GM19468 (cell line): ENCODE data around the gene LUZP1.

Experiments
- ATAC-seq: cut with Tn5 transposase; IDR thresholded peaks from one replicate; pipeline ENCODE4 v1.9.1; 2021; ENCODE audit warnings: mild to moderate bottlenecking, moderate library complexity, moderate number of reproducible peaks; ENCODE audit not compliant: unreplicated experiment; ENCODE audit errors: extremely low read depth

The LUZP1 gene

GRCh38 chr1:23097316-23097715 lies 71.3 kb downstream of the LUZP1 start:
- no peak for ATAC-seq

DNA sequence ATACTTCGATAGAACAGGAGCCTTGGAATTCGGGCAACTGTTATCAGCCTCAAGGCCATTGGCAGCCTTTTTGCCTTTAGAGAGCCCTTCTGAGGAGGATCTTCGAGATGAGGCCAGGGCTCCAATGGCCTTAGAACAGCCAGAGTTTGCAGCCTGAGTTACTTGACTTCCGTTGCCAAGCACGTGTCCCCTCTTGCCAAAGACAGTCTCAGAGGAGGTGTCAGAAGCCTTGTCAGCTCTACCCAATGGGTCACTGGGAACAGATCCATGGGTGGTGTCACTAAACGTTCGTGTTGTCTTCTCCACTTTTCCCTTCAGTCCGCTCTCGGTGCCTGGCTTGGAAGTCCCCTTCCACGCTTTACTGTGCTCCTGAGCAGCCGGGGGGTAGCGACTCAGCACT lies 76.2 kb downstream of the LUZP1 start:
- no peak for ATAC-seq

DNA sequence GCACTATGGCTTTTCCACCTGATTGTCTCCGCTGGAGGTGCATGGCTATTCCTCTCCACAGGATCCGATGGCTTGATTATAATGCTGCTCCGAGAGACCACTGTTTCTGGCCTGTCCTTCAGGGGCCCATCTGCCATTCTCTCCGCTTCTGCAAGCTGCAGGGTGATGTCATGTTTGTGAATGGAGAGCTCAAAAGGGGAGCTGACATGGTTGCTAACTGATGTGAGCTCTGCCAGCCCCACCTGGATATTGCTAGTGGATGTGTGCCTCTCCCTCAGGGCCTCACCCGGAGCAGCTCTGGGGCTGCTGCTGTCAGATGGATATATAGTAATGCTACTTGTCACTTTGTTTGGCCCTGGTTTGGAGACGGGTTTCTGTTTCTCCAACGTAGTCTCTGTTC lies 77.1 kb downstream of the LUZP1 start:
- no peak for ATAC-seq

GRCh38 chr1:23090056-23090455 lies 78.6 kb downstream of the LUZP1 start:
- no peak for ATAC-seq

DNA sequence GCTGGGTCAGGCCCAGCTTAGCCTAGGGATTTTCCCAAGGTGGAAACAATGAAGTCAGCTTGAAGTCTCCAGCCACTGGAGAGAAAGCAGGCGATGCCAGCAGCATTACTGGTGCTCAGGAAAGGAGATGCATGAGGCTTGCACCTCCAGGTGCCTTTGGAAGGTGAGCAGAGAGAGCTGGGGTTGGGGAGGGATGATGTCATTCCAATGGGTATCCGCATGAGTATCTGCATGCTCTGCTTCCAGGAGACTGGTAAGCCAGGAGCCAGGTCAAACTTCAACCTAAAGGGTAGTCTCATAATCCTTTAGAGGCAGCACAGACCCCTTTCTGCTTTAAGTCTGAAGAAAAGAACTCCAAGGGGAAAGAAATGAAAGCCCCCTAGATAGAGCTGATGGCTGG lies 80.6 kb downstream of the LUZP1 start:
- no peak for ATAC-seq

GRCh38 chr1:23085696-23086095 lies 83.0 kb downstream of the LUZP1 start:
- ATAC-seq = no peak

DNA sequence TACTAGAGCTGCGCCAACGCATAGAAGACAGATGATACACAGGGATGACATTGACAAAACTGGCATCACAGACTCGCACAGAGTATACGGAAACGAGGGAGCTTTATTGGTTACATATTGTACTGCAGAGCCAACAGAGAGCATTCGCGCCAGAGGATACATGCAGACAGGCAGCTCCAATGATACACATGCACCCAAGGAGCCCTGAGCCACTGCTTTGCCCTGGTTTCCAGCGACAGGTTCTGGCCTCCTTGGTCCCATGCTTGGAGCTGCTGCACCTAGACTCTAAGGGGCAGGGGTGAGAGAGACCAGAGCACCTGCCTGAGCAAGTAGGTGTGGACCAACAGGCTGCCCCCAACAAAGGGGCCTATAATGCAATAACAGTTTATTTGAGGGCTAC lies 83.8 kb downstream of the LUZP1 start:
- ATAC-seq = no peak

- ATAC-seq = no peak
Measured at GRCh38 chr1:23083714-23084480, 84.8 kb downstream of the LUZP1 start.

GRCh38 chr1:23081376-23081775 lies 87.3 kb downstream of the LUZP1 start:
- no peak for ATAC-seq

GRCh38 chr1:23080885-23081284 lies 87.8 kb downstream of the LUZP1 start:
- ATAC-seq = no peak

- ATAC-seq = no peak
Measured at GRCh38 chr1:23079025-23079424, 89.6 kb downstream of the LUZP1 start.

- no peak for ATAC-seq
Measured at GRCh38 chr1:23074012-23074411, 94.6 kb downstream of the LUZP1 start.

GRCh38 chr1:23069675-23070074 lies 99.0 kb downstream of the LUZP1 start:
- ATAC-seq = no peak

DNA sequence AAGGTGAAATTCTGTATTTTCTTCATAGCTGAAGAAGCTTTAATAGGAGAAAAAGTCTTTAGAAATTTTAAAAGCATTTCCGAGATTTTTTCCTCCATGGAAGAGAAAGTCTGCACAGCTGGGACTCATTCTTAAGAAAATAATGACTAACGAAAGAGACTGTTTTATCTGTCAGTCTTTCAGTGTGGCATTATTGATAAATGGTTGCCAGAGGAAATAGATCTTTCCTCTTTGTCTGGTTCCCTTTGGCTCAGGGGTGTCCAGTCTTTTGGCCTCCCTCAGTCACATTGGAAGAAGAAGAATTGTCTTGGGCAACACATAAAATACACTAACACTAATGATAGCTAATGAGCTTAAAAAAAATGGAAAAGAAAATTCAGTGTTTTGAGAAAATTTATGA lies 99.5 kb downstream of the LUZP1 start:
- ATAC-seq = no peak

DNA sequence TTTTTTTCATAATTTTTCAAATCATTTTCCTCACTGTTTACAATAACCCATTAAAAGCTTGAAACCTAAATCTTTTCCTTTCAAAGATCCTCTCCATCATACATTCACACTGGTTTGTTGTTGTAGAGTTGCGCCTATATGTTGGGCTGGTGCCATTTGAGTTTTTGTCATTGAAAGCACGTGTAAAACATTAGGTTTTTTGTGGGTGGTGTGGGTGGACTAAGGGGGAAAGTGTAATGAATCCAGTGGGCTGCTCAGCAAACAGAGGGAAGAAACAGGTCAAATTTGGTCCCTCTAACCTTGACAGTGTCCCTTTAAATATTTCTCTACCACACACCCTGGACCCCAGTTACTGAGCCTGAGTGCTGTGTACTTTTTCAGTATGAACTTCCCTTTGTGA lies 102.6 kb downstream of the LUZP1 start:
- no peak for ATAC-seq

DNA sequence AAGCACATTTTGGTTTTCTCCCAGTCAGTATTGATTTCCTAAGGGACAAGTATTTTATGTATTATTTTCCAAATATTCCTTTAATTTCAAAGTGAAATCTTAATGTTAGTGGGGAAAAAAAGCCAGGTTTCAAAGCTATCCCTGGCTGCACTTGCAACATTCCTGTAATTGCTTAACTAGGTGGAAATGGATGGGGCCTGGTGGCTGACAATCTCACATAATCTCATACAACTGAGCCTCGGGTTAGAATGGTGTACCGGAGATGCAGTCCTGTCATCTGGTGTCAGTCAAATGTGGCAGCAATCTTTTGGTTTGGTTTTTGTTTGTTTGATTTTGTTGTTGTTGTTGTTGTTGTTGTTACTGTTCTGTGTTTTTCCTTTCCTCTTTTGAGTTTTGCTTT lies 103.3 kb downstream of the LUZP1 start:
- no peak for ATAC-seq

DNA sequence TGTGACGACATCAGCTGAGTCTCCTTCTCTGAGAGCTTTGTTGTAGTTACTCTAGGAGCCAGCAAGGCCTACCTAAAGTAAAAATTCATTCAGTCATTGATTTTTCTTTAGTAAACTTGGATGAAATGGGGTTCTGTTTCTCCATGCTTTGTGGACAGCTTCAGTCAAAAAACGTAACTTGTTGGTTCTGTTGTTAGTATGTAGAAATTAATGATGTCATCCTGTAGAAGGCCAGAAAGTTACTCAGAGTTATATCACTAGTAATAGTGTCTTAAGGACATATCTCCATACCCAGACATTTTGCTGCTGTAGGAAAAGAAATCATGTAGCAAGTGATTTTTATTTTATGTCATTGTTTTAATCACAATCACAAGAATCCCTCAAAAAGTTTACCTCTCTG lies 106.4 kb downstream of the LUZP1 start:
- ATAC-seq = no peak

- ATAC-seq = no peak
Measured at GRCh38 chr1:23057301-23057700, 111.4 kb downstream of the LUZP1 start.

GRCh38 chr1:23051290-23051909 lies 117.3 kb downstream of the LUZP1 start:
- no peak for ATAC-seq

DNA sequence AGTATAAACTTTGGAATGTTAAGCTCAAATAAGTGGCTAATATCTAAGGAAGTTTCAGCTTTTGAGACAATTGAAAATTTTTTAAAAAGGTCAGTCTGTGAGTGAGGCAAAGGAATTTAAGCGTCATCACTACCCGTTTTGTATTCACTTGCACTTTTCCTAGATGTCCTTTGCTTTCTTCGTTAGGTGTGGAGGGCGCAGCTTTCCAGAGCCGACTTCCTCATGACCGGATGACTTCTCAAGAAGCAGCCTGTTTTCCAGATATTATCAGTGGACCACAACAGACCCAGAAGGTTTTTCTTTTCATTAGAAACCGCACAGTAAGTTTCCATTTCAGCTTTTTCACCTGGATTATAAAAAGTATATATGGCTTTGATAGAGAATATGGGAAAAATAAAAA lies 118.5 kb downstream of the LUZP1 start:
- no peak for ATAC-seq

DNA sequence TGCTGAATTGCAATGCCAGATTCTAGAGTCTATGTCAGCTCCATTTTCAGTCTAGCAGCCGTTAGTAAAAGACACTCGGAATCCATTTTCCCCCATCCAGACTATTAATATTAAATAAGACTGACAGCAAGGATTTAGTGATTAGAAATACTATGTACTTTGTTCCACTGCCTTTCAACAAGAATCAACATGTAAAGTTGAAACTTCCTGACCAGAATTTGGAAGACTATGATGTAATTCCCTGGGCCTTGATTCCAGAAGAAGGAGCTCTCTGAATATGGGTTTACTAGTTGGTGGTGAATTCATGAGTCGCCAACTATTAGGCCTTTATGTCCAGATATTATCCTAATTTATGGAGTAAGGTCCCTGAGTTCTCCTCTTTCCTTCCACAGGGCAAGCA lies 124.6 kb downstream of the LUZP1 start:
- no peak for ATAC-seq

DNA sequence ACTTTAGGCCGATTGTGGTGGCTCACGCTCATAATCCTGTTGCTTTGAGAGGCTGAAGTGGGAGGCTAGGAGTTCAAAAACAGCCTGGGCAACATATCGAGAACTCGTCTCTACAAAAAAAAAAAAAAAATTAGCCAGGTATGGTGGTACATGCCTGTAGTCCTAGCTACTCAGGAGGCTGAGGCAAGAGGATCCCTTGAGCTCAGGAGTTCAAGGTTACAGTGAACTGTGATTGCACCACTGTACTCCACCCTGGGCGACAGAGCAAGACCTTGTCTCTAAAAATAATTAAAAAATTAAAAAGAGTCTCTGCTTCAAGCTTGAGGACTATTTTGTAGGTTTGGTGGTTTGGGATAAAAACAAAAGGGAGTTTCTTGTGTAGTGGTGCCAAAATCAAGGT lies 128.1 kb downstream of the LUZP1 start:
- ATAC-seq = no peak
